GM19240 (cell line): Measurements from ENCODE around the gene GALNTL6.
"Not testable (repeated sequence)": the region's sequence is repeated elsewhere in the genome, so short reads cannot be mapped to it uniquely, and the experiment has no call there.

Experiments used
- DNase-seq: peaks from one replicate; pipeline ENCODE4 v3.0.0; 2011; ENCODE audit warnings: low spot score; ENCODE audit not compliant: insufficient read length

Gene GALNTL6

DNA sequence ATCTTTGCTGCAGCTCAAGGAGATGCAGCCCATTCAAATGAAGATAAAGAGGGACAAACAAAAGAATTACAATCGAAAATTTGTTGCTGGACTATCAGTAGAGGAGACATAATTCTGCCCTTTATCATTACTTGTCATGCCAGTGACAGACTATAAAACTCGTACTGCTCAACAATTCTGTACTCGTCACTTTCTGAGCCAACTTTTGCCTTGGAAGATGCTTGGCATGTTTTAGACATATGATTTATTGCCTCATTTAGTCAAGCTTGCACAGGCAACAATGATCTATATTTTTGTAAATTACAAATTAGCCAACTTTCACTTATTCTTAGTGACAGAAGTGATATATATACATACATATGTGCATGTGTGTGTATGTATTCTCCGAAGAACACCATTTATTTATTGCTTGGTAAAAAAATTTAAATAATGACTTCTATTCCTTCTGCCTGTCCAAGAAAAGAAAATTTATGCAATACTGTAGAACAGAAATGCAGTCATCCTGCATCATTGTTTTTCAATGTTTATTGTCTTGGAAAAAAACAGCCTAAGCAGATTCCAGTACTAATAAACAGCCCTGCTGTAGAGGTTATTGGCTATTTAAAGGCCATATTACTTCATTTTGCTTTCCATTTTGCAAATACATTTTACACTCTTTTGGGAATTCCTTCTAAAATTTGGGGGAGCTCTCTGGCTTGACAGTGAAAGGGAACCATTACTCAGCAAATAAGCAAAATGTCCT is 980.5 kb downstream of the GALNTL6 start:
- no peak for DNase-seq

DNA sequence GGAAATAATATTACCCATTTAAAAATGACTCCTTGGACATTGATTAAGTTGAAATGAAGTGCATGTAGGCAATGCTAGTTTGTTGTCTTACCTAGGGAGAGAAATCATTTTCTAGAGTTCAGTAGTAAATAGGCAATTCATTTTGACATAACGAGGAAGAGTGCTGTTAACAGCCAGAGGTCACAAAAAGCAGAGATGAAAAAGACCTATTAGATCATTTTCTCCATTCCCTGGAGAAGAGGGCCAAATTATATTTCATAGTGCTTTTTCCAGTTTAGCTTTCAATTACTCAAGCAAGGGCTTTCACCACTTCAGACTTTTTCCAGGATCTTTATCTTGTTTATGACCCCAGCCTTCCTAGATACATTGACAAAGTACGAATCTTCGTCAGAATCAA is 981.1 kb downstream of the GALNTL6 start:
- DNase-seq, result no peak

DNA sequence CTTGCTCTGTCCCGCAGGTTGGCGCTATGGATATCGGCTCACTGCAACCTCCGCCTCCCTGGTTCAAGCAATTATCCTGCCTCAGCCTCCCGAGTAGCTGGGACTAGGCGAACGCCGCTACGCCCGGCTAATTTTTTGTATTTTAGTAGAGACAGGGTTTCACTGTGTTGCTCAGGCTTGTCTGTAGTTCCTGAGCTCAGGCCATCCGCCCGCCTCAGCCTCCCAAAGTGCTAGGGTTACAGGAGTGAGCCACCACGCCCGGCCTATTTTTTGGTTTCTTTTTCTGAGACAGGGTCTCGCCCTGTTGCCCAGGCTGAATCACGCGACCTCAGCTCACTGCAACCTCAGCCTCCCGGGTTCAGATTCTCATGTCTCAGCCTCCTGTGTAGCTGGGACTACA is 984.1 kb downstream of the GALNTL6 start:
- DNase-seq, result not testable (repeated sequence)

DNA sequence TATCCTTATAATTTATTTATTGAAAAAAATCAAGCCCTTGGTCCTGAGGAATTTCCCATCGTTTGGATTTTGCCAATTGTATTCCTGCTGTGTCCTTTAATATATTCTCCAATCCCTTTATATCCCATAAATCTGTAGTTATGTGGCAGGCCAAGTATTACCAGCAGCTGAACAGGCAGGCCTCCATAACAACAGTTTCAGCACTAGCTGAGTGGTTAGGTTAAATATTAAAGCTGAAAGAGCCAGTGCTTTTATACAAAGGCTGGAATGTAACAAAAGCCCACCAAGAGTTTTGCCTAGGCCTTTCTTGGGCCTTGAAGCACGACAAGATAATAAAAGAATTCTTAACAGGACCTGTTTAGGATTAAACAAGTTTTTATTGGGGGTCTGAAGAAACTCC is 988.8 kb downstream of the GALNTL6 start:
- no peak for DNase-seq

DNA sequence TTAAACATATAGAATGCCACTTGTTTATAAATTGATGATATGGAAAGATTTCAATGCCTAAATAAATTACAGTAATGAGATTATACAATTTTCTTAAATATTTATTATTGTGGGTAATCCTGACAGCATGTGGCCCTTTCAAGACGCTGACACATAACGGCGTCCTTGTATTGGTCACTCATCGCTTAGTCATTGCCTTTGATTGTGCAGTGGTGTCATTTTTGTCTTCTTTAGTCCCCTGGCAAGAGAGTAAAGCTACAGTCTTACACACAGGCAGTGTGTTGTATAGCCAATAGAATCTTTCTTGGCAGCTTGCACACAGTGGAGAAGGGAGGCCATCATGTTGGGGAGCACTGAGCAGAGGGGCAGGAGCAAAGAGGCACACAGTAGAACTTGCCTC is 993.6 kb downstream of the GALNTL6 start:
- DNase-seq, result no peak

DNA sequence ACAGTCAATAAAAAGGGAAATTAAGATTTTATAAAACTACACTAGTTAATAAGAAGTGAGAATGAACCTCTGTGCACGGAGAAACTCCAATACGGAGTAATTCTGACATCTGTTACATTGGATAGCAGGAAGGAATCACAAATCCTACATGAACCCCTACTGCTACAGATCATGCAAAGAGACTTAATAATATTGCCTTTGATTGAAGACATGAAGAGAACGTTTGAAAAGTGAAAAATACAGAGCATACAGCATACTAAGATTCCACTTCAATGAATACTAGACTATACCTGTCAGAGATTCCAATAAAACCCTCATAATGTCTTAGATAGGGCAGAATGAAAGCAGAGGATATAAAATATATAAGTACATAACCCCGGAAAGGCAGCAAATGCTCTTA is 995.0 kb downstream of the GALNTL6 start:
- DNase-seq, result no peak

DNA sequence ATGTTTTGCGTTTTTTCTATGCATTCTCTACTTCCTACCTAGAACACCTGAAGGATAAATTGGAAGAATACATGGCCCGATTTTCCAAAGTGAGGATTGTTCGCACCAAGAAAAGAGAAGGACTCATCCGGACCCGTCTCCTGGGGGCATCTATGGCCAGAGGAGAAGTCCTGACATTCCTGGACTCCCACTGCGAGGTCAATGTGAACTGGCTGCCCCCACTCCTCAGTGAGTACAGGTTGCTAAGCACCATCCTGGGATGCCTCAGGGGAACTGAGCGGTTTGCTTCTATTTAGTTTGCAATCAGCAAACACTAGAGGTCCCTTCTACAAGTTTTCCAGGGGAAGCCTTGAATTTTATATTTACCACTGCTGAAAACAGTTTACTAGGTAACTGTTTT is 996.1 kb downstream of the GALNTL6 start:
- DNase-seq, result no peak

DNA sequence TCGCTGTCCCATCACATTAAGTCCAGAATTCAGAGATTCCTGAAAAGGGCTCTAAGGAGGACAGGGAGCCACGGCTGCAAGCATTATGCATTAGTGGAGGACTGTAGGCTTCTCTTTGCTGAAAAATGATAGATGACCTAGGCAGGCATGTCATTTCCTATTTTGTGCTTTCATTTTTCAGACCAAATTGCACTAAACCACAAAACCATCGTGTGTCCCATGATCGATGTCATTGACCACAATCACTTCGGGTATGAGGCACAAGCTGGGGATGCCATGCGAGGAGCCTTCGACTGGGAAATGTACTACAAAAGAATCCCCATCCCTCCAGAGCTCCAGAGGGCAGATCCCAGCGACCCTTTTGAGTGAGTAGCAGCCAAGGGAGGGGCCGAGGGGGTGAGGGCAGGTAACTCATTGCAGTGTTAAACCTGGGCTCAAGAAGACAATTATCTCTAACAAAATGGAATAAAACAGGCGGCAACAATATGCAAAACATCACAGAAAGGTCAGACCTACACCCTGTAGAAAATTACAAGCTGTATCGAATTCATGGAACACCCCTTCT is 1000.2 kb downstream of the GALNTL6 start:
- DNase-seq, result no peak

DNA sequence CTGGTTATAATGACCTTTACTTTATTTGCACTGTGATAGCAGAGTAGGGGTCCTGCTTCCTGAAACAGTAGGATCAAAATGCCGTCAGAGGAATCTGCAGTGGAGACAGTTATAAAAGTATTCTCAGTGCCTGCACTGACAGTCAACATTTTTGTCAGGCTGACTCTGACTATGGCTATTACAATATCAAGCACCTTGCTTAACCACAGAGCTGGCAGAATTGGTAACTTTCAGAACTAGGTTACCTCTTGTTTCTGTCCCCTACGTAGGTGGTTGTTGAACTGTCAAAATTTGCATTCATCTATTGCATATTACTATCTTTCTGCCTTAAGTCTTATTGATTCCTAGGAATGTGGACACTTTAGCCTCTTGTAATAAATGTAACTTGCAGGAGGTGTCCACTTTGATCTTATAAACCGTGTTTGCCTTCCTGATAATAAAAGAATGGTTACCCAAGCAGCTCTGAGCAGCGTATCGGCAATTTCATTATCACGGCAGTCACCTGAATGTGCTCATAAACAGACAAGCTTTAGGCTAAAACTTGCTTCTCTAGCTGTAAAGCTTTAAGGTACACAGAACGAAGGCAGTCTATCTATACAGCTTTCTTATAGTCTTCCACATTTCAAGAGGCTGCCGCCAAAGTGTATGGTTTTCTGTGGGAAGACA is 1002.4 kb downstream of the GALNTL6 start:
- no peak for DNase-seq

DNA sequence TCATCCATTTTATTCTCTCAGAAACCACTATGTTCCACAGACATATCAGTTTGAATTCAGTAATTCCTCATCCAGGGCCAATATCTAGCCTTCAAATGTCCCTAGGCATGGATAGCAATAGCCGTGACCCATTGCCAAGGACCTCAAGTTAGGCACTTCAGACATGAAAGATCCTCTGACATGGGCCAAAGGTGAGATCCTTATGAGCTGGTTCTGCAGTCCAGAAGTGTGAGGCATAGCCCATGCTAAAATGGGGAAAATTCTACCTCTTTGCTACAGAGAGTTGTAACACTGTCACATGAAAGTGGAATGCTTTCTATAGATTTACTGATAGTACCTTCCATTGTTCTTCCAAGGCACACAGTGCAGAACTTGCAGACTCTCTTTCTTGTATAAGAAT is 1005.7 kb downstream of the GALNTL6 start:
- DNase-seq, result no peak

DNA sequence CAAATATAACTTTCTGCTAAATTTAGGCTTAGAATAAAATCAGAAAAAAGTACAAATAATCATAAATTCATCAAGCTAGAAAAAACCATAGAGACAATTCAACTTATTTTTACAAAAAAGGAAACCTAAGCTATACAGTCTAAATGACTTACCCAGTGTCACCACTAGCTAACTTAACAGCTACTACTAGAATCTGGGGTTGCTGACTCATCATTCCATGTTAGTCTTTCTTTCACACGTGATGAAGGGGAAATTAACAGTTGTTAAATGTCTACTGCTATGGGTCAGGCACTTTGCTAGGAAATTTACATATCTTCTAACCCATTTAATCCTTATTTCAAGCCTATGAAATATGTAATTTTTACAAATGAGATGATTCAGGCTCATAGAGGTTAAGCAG is 1006.1 kb downstream of the GALNTL6 start:
- DNase-seq, result no peak

DNA sequence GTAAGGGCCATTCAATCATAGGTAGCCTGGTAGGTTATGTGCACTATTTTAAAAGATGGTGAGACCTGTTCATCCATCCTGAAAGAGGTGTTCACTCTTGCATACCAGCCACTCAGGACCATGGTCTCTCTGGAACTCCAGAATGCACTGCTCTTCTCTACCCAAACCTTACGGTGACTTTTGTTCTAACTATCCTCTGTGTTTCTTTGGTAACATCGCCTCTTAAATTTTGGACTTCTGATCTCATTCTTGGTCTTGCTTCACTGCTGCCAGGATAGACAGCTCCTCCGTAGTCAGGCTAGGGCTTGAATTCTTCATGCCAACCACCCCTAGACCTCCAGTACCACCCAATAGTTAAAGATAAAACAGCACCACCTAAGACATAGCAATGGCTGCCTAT is 1009.1 kb downstream of the GALNTL6 start:
- no peak for DNase-seq

DNA sequence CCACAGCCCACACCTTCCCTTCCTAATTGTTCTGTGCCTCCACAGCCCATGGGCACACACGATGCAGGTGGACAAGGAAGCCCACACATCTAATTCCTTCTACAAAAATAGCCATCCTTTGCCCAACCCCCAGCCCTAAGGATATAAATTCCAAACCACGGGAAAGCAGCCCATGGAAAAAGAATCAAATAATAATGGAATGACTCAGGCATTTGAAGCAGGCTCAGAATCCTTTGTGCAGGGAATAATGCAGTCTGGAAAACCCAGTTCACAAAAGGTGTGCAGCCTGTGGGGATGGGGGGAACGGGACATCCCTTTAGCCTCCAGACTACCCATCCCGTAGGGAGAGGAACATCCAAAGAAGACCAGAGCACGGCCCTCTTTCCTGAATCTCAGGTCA is 1013.1 kb downstream of the GALNTL6 start:
- DNase-seq, result no peak

DNA sequence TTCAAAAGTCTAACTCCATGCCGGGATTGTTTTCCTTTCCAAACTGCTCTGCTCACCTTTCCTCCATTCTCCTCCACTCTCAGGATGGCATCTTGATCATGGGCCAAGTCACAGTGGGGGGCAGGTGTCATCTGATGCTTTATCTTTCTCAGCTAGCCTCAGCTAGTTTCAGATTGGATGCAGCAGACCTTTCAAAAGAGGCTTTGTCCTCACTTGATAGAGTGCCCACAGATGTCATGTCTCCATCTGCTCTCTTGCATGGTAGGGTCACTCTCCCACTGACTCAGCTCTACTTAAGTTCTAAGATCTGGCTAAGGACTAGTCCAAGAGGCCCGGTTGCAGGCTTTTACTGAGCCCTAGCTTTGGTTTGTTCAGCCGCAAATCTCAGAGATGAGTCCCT is 1013.7 kb downstream of the GALNTL6 start:
- DNase-seq, result no peak

DNA sequence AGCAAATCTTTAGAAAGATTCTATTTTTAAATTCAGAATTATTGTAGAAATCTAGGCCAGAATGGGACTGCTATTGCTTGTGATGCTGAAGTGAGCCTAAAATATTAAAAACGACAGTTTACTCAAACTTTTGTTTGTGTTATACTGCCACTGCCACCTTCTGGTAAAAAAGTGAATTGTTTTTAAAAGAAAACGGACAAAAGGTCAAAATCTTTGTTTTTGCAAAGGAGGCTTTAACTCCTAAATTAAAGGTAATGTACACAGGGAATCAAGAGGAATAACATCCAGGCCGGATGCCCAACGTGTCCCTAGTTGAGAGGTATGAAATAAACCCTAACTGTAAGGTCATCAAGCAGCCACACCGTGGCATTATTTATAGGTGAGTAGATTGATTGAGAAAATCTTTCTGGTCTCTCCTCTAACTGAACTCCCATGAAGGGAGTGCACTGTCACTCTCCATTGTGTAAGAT is 1017.1 kb downstream of the GALNTL6 start:
- no peak for DNase-seq

DNA sequence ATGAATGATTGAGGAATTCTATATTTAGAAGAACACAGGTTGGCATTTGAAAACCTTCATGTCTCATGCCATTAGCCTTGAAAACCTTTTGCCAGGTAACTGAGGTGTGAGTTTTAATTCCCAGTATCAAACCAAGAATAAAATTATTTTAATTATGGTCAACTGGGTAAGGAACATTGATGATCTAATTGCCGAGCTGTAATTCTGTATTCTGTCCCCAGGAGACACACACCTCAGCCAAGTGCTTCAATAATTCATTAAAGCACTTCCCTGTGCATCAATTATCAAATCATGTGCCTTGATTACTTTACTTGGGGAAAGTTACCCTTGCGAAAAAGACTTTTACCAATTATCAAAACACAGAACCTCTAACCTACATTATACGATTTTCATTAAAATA is 1023.5 kb downstream of the GALNTL6 start:
- DNase-seq, result no peak

DNA sequence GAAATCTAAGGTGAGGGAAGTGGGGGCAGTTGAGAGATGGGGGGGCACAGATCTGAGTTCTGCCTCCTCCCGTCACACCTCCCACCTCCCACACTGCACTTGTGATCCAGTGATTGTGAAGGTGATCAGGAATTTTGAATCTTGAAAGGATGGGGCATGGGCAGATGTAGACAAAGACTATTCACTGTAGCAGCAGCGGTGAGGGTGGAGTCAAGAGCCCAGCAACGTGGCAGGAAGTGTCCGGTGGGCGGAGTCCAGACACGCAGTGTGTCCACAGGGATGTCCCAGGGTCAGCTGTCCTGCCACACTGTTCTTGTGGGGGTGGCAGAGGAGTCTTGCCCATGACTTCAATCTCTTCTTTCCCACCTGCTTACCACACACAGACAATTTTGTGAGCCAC is 1024.9 kb downstream of the GALNTL6 start:
- DNase-seq, result no peak

DNA sequence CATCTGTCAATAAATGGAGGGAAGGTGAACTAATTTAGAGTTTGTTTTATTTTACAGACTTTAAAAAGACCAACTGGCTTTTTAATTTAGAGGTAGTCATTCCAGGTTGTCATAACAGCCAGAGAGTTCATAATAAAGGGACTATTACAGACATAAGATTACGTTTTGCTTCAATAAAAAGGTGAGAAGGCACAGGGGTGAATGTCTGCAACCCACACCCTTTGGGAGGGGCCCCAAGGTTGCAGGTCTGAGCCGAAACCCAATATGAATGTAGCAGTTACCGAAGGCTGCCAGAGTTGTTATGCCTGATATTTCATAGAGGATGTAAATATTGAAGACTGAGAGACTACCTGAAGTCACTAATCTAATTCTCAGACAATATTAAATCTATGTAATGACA is 1025.7 kb downstream of the GALNTL6 start:
- DNase-seq, result no peak

DNA sequence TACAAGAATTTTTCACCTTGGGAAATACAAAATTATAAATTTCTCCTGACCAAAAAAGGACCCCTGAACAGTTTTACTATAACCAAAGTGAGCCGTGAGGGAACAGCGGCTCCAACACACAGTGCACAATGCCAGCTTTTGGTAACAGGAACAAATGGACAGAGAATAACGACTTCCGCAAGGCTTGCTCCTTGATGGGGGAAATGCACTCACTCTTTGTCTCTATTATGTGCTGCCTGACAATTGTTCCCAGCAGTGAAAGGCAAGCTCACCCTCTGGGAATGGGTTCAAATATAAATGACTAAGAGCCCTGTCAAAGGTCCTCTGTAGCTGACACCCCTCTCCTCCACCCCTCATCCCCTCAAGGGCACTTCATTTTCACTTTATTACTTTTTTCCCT is 1029.6 kb downstream of the GALNTL6 start:
- DNase-seq, result no peak

DNA sequence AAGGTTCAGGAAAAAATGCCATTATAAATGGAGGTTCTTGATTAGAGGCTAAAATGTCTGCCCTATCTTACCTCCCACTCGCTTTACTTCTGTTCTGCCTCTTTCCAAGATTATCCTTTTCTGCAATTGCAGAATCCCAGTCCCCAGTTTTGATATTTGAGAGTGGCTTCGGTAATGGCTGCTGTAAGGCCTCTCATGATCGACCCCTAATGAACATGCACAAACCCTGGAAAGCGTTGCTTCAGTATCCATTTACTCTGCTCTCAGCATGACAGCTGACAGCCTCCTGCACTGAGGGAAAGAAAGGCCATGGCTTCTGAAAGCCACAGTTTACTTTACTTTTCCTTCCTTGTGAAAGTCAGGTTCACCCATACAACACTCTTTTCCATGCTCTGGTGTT is 1030.0 kb downstream of the GALNTL6 start:
- DNase-seq, result no peak

DNA sequence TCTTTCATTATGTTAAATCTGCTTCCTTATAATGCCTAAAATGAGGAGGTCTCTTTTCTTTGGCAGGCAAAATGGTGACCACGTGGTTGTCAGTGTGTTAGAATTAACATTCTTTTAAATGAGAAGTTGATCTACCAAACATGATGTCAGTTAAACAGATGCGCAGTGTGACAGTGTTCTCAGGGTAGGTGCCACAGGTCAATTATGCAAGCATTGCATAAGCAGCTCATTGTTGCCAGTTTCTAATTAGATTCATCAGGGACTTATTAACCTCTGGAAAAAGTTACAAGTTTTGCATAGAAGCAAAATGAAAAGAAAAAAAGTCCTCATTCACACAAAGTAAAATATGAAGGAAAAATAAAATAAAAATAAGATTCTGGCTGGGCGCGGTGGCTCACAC is 1031.4 kb downstream of the GALNTL6 start:
- no peak for DNase-seq

DNA sequence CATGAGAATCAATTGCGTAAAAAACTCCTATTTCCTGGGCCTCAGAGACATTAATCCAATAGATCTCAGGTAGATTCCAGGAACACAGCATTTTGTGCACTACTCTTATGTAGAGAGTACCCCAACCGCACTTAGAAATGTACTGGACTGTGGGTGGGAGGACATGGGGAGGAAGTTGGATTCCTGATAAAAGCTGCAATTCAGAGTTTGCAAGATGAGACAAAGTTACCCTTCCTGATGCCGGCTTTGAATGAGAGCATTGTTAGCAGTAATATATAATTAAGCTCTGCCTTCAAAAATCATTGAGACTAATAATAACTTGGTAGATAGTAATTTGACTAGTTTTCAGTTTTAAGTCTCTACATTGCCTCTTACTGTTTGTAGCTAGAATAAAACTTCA is 1032.1 kb downstream of the GALNTL6 start:
- DNase-seq, result no peak

DNA sequence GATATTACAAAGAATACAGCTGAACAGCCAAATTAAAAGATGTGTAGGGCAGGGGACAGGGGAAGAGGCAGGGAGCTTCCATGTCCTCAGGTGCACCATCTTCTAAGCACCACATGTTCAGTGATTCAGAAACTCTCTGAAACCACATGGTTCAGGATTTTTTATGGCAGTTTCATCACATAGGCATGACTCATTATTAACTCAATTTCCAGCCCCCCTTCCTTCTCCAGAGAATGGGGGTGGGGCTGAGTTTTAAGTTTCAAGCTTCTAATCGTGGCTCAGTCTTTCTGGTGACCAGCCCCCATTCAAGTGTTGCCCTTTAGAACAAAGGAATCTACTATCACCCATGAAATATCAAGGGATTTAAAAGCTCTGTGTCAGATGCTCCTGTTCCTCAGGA is 1037.6 kb downstream of the GALNTL6 start:
- no peak for DNase-seq
